Measurements from ENCODE around the gene SPTBN5.

Gene SPTBN5

GRCh38 chr15:41921167-41921566 is 27.3 kb upstream of the SPTBN5 start:
- H3K4me3 ChIP-seq (ENCODE audit: control insufficient read depth, low read depth, low read length): no peak overlapping the region
- TF ChIP-seq CTCF (IDR thresholded peaks at IDR 0.05; ENCODE audit: control insufficient read depth, insufficient read depth, low read depth, low read length, missing control alignments): no peak
- DNase-seq (ENCODE audit: low read depth): no peak

DNA sequence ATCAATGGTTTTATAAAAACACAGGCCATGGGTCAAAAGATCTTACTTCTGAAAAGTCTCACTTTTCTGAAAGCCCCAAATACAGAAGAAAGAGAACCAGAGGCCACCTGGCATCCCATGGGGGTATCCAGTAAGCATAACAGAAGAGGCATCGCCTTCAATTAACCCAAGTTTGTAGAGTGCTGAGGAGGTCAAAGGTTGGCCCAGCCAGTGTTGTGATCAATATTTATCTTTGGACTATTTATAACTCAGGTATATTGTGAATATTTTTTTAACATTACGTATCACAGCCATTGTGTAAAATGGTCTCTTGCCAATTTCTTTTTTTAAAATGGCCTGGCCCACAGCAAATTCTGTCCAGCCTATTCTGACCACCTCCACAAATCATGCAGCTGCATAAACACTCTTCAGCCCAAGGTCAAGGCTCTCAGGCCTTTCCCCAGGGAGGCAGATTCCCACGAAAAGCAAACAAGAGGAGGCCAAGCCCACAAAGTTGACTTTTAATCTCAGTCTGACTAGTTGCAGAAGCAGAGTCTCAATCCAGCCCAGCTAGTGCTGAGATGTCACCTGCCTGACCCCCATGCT is 26.2 kb upstream of the SPTBN5 start:
- H3K4me3 ChIP-seq (ENCODE audit: control insufficient read depth, low read depth, low read length): no peak overlapping the region
- TF ChIP-seq CTCF (IDR thresholded peaks at IDR 0.05; ENCODE audit: control insufficient read depth, insufficient read depth, low read depth, low read length, missing control alignments): no peak
- DNase-seq (ENCODE audit: low read depth): no peak

DNA sequence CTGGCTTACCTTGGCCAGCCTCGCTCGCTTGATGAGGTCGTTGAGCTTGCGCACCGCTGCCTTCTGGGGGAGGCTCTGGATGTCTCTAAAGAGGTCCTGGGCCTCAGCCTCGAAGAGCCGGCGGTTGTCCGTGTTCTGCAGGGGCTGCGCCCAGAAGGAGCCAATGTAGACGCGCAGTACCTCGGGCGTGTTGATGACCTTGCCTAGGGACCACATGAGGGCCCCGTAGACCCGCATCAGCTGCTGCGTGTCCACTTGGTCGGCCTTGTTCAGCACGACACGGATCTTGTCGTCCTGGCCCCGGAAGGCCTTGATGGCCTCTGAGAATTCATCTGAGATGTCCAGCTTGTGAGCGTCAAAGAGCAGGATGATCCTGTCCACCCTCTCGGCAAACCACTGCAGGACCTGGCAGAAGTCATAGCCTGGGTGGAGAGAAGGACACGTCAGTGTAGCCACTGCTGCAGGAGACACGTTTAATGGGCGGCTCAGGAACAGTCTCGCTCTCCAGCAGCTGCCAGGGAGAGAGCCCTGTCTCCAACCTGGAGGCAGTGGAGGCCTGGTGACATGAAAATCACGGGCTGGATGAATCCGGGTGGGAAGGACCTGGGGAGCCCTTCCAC is 25.5 kb upstream of the SPTBN5 start:
- TF ChIP-seq CTCF (IDR thresholded peaks at IDR 0.05; ENCODE audit: control insufficient read depth, insufficient read depth, low read depth, low read length, missing control alignments): no peak
- DNase-seq (ENCODE audit: low read depth): no peak
- no peak overlapping the region for H3K4me3 ChIP-seq (ENCODE audit: control insufficient read depth, low read depth, low read length)

- H3K4me3 ChIP-seq (ENCODE audit: control insufficient read depth, low read depth, low read length): no peak overlapping the region
- no peak for TF ChIP-seq CTCF (IDR thresholded peaks at IDR 0.05; ENCODE audit: control insufficient read depth, insufficient read depth, low read depth, low read length, missing control alignments)
- no peak for DNase-seq (ENCODE audit: low read depth)
These were observed 24.8 kb upstream of the SPTBN5 start for GRCh38 chr15:41918506-41919126.

GRCh38 chr15:41917767-41918430 is 24.0 kb upstream of the SPTBN5 start:
- DNase-seq (ENCODE audit: low read depth): no peak
- no peak for TF ChIP-seq CTCF (IDR thresholded peaks at IDR 0.05; ENCODE audit: control insufficient read depth, insufficient read depth, low read depth, low read length, missing control alignments)
- no peak overlapping the region for H3K4me3 ChIP-seq (ENCODE audit: control insufficient read depth, low read depth, low read length)

DNA sequence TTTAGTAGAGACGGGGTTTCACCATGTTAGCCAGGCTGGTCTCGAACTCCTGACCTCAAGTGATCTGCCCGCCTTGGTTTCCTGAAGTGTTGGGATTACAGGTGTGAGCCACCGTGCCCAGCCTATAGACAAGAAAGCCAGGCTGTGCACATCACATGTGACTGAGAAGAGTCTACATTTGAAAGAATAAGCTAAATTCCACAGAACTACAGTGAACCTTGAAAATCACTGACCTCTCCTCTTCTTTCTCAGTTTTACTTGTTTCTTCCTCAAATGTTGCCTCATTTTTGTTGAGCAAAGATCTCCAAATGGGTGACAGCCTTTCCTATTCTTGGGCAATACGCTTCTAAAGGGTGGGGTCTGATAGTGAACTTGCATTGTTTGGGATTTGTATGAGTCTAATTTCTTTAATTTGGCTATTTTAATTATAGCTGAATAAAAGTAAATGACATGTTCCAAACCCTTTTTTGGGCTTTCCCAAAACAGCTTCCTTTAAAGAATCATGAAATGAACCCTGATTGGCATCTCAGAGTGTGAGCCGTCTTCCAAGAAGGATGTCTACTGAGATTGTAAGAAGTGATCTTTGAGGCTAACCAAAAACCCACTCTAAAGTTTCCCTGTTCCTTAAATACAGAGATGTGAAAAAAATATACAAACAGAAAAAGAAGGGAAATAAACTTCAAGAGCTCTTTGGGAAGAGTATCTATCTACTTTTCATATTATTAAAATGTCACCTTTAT is 21.6 kb upstream of the SPTBN5 start:
- TF ChIP-seq CTCF (IDR thresholded peaks at IDR 0.05; ENCODE audit: control insufficient read depth, insufficient read depth, low read depth, low read length, missing control alignments): no peak
- DNase-seq (ENCODE audit: low read depth): no peak
- no peak overlapping the region for H3K4me3 ChIP-seq (ENCODE audit: control insufficient read depth, low read depth, low read length)
